HG03066 (cell line): Measurements from ENCODE around the gene MST1.

Source experiments
- ATAC-seq: cut with Tn5 transposase; IDR thresholded peaks from one replicate; pipeline ENCODE4 v1.9.1; 2021; ENCODE audit warnings: low read depth; ENCODE audit not compliant: unreplicated experiment

MST1 gene

DNA sequence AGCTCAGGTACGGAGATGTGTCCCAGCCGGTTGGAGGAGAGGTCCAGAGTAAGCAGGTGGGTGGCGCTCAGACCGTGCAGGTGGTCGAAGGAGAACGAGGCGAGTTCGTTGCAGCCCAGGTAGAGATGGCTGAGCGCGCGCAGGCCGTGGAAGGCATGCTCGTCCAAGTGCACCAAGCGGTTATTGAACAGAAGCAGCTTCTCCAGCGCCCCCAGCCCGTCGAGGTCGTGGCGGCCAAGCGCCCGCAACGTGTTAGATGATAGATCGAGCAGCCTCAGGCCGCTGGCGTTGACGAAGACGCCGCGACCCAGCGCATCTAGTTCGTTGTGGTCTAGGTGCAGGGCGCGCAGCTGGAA lies 29.6 kb upstream of the MST1 start:
- no peak for ATAC-seq

DNA sequence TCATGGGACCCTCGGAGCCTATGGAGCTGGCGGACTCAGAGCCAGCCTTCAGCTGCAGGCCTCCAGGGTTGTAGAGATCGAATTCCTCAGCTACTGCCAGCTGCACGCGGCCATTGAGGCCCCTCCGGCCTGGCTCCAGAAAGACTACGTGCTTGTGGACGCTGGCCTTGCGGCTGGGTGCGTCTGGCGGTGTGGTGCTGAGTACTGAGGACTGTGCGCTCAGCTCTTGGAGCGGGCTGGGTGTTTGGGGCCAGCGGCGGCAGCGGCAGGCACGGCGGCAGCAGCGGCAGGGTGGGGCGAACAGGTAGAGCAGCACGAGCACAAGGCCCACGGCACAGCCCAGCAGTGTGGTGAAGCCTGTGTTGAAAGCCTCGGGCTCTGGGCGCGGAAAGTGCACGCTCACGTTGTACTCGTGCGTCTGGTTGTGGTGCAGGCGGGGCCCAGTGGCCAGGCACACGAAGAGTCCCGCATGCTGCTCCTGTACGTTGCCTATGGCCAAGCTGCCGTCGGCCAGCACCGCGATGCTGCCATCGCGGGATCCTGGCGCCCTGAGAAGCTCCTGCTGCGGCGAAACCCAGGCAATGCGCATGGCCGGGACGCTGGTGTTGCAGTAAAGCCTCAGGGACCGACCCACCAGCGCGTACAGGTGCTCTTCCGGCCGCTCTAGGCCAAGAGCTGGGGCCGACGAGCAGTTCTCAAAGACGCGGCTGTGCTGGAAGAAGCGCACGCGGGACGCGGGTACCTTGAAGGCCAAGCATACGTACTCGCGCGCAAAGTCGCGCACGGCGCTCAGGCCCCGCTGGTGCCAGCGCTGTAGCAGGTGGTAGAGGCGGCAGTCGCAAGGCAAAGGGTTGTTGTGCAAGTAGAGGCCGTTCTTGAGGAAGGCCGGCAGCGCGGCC lies 28.9 kb upstream of the MST1 start:
- no peak for ATAC-seq

DNA sequence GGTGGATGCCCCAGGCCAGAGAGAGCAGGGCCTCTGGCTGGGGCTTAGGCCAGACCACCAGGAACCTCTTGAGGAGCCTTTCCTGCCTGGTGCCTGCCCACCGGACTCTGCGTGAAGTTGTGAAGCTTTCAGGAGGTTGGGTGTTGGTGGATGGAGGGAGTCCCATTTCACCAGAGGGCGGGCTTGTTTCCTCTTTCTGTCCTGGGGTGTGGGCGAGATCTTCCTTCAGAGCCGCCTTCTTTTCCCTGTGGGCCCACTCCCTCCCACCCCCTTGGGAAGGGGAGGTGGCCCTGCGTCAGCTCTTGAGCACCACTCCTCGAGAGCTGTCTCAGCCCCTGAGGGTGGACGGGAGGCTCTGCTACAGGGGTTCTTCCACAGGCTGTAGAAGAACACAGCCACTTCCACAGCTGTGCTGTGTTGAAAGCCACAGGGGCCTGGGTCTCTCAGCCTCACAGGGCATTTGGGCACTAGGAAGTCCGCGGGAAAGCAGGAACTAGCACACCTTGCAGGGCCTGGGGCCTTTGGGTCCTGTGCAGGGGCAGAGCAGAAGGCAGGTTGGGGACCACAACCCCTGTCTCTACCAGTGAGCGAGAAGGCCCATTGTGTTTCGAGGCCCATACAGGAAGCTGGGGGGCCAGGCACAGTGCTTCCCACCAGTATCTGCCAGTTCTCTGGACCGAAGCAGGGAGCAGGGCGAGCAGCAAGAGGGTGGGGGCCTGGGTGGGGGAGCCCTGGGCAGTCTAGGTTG lies 28.1 kb upstream of the MST1 start:
- ATAC-seq: no peak

DNA sequence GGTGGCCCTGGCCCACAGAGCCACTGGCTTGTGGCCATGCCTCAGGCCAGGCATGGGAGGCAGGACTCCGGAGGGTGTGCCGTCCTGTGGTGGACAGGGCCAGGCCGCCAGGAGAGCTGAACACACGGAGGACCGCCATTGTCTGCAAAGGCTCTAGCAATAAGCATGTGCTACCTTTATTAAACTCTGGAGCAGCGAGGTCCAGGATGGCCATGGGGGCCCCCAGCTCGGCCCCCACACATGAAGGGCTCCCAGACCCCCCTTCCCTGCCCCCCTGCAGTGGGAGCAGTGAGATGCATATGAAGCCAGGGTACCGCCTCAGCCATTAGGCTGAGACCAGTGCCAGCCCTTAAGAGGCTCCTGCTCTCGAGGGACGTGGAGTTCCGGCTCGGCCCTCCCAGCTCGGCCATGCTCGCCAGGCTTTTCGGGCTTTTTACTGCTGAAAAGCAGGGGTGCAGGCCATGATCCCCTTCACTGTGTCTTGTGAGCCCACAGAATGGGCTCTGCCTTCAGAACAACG lies 27.5 kb upstream of the MST1 start:
- ATAC-seq: no peak

DNA sequence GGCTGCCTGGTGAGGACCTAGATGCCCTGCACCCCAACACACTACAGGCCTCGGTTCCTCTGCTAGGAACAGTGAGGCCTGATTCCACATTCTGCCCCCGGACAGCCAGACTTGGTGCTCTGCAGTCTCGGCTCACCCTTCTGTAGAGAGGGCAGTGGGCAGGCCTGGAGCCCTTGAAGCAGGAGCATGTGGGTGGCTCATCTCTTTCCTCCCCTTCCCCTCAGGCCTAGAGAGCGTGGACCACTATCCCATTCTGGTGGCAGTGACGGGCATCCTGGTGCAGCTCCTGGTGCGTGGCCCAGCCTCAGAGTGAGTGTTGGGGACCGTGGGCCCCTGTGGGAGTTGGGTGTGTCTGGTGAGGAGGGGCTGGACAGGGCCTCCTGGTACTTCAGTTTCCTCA lies 26.9 kb upstream of the MST1 start:
- no peak for ATAC-seq

DNA sequence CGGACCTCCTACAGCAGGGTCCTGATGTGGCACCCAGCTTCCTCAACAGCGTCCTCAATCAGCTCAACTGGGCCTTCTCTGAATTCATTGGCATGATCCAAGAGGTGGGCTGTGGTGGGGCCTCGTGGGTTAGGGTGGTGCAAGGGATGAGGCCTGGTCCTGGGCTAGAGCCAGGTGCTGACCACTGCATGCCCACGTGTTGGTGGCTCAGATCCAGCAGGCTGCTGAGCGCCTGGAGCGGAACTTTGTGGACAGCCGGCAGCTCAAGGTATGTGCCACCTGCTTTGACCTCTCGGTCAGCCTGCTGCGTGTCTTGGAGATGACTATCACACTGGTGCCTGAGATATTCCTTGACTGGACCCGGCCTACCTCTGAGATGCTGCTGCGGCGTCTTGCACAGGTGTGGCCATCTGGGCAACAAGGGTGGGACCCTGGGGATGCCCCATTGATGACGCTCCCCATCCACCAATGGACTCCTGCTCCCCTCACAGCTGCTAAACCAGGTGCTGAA lies 26.4 kb upstream of the MST1 start:
- ATAC-seq: no peak

DNA sequence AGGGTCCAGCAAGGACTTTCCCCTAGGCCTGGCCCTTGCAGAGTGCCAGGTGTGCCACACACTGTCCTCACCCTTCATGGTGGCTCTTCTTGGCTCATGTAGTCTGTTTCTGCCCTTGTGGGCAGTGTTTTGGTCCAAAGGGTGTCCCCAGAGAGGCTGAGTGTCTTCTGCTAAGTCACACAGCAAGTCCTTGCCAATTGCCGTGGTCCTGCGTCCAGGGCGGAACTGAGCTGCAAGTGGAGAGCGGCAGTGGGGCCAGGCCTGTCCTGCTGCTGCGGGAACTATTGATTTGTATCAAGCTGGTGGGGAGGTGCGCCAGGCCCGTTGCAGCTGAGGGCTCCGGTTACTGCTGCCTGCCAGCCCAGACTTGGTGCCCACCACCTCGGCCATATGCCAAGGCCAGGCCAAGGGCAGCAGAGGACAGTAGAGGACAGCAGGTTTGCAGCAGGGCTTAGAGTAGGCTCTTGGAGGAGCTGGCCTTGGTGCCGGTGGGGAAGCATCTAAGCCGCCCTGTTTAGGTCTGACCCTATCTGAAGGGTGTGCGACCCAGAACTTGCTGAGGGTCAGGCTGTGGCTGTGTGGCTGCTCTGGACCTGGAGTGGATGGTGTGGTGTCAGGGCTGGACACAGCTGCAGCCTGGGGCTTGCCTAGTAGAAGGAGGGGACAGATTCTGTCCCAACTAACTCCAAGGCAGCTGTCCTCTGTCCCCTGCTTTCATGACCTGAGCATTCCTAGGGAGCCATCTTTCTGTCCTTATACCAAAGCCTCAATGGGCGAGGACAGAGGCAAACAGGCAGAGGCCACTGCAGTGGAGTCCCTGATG lies 25.7 kb upstream of the MST1 start:
- ATAC-seq: no peak

DNA sequence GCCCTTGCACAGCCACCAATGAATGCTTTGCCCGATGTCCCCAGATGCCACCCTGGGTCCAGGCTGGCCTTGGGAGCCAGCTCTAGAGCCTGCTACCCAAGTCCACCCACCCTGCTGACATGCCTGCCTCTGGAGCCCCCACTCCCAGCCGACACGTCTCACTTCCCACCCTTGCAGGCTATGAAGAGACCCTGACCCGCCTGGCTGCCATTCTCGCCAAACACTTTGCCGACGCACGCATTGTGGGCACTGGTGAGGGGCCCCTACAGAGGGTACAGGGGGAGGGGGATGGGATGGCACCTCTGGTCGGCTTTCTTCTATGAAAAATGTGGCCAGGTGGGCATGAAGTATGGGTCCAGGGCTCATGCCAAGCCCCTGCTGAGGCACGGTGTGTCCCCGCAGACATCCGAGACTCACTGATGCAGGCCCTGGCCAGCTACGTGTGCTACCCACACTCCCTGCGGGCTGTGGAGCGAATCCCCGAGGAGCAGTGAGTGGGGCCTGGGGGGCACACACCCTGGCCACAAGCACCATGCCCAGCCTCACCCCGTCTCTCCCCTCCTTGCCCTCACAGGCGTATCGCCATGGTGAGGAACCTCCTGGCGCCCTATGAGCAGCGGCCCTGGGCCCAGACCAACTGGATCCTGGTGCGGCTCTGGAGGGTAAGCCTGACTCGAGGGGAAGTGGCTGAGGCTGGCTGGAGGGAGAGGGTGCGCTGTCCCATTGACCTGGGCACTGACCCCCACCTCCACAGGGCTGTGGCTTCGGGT lies 24.2 kb upstream of the MST1 start:
- ATAC-seq: no peak

DNA sequence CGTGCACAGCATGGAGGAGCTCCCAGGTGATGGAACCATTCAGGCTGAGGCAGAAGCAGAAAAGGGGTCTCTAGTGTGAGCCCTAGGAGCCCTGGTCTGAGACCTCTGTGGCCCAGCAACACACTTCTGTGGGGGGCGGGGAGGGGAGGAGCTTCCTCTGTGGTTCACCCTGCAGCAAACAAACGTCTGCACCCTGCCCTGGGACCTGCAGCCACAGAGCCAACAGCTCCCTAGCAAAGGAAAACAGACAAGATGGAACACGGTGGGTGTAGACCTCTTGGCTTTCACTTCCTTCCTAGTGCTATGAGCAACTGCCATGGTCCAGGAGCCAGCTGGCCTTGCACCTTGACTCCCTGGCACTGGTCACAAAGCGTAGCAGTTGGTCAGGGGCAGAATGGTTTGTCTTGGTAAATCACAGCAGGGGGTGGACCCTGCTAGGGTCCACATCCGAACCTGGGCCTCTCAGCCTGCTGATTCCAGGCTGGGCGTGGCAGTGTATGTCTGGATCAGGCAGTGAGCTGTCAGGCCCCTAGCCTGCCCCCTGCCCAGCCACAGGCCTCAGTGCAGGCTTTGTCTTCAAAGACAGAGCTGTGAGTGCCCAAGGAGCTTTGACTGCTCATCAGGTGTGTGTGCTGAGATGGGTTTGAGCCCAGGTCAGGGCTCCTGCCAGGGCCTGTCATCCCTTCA lies 23.5 kb upstream of the MST1 start:
- no peak for ATAC-seq

DNA sequence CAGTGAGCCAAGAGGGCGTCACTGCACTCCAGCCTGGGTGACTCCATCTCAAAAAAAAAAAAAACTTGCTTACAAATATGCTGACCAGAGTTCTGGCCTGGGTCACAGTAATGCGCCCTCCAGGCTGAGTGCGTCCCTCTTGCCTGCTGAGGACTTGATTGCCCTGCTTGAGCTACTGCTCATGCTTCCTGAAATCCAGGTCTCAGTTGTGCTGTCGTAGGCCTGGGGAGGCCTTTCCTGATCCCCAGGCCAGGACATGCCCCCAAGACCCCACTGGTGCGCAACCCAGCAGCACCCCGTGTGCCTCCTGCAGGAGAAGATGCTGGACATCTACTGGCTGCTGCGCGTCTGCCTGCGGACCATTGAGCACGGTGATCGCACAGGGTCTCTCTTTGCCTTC lies 22.9 kb upstream of the MST1 start:
- no peak for ATAC-seq

DNA sequence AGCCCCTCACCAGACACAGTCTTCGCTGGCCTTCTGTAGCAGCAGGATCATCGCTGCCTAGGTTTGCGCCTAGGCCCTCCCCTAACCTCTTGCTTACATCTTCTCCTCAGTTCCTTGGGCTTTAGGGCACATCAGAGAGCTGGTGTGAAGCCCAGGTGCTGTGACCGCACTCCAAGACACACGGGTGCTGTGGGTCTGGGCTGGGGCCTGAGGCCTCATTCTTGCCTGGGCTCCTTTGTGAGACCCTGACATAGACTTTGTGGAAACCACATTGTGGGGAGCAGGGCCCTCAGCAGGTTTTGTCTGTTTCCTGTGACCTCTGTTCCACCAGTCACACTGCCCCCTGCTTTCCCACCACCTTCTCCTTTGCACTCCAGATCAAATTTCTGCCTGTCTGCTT lies 22.2 kb upstream of the MST1 start:
- ATAC-seq: no peak

DNA sequence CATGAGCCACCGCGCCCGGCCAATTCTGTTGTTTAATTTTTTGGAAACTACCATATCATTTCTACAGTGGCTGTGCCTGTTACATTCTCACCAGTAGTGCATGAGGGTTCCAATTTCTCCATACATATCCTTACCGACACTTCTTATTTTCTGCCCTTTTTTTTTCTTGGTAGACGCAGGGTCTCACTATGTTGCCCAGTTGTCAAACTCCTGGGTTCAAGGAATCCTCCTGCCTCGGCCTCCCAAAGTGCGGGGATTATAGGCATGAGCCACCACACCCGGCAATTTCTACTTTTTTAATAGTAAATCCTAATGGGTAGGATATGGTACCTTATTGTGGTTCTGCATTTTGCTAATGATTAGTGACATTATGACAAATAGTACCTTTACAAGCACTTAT lies 20.6 kb upstream of the MST1 start:
- no peak for ATAC-seq

DNA sequence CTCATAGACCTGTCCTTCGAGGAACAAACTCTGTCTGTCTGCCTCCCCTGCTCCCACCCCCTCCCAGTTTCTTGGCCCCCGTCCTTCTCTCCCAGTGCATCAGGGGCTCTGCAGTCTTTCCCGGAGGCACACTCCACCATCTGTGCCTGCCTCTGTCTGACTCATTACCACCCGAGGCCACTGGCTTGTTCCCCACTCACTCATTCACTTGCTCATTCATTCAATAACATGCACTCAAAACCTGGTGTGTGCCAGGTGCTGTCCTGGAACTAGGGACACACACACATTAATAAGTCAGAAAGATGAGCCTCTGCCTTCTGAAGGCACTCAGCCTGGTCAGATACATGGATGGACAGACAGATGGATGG lies 17.8 kb upstream of the MST1 start:
- no peak for ATAC-seq

DNA sequence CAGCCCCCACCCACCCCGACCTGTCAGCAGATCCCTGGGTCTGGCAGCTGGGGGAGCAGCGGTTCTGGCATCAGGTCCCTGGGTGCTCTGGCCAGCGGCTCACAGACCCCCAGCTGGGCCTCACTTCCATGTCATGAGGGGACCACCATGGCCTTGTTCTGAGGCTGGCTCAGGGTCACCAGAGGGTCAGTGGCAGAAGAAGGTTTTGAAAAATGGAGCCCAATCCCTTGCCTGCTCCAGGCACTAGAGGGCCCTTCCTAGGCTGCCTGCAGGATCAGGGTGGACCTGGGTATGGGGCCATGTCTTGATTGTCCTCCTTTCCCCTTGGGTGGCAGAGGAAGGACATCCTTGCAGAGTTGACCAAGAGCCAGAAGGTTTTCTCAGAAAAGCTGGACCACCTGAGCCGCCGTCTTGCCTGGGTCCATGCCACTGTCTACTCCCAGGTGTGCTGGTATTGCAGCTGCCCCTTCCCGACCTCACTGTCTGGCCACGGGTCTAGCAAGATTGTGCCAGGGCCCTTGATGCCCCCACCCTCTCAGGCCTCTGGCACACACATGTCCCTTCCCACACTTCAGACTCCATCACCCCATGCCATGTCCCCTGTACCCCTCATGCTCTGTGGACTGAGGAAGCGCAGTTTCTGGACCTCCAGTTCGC lies 17.3 kb upstream of the MST1 start:
- no peak for ATAC-seq

DNA sequence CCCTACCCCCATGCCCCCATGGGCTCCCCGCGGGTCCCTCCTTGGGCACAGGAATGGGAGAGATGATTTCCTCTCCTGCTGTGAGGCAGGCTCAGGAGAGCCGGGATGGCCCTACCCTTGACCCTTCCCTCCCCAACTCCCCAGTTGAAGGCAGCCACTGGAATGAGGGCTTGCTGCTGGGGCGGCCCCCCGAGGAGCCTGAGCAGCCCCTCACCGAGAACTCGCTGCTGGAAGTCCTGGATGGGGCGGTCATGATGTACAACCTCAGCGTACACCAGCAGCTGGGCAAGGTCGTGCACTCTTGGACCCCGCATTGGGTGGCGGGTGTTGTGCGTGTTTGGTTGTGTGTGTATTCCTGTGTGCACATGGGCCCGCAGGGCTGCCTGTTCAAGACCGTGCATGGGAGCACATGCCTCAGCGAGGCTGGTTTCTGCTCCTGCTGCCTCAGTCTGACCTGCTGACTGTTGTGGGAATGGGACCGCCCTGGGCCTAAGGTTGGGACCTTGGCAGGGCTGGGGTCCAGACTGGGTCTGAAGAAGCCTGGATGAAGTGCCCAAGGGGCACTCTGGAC lies 16.2 kb upstream of the MST1 start:
- no peak for ATAC-seq

DNA sequence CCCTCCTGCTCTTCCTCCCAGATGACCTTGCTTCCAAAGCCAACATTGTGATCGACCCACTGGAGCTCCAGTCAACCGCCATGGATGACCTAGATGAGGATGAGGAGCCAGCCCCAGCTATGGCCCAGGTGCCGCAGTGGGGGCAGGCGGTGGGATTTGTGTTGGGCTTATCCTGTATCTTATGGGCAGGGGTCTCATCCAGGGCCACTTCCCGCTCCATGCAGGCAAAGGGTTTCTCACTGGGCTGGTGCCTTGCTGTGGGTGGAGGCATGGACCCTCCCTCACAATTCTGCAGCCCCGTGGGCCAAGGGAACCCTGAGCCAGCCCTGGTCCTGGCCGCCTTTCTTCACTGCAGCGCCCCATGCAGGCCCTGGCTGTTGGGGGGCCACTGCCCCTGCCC lies 15.4 kb upstream of the MST1 start:
- no peak for ATAC-seq

DNA sequence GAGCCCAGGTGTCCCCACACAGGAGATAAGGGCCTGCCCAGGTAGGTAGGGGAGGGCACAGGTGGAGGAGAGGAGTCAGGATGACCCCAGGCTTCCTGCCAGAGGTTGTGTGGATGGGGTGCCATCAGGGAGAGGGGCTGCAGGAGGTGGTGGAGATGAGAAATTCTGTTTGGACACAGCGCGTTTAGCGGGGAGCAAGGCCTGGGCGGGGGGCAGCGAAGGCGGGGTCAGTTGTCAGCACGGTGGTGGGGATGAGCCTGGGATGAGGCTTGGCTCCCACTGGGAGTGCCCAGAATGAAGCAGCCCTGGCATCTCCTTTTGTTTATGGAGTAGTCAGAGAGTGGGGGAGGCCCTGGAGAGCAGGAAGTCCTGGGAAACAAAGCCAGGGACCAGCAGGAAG lies 14.7 kb upstream of the MST1 start:
- ATAC-seq: no peak

DNA sequence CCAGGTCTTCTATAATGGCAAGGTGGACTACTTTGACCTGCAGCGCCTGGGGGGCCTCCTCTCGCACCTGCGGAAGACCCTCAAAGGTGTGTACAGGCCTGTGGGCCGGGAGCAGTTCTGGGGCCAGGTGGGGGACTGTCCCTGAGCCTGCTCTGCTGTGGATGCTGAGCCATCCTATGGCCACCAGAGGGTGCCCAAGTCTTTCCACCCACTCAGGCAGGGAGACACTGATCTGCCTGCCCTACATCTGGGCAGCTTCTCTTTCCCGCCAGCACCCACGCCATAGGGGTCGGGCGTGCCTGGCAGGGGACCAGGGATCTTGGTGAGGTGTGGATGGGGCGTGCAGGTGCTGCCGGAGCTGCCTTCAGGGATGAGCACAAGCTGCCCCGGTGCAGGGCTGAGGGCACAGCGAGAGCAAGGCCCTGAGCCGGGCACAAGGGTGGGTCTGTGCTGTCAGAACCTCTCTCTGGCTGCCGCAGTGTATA lies 14.2 kb upstream of the MST1 start:
- peak; percentile 71 for ATAC-seq

DNA sequence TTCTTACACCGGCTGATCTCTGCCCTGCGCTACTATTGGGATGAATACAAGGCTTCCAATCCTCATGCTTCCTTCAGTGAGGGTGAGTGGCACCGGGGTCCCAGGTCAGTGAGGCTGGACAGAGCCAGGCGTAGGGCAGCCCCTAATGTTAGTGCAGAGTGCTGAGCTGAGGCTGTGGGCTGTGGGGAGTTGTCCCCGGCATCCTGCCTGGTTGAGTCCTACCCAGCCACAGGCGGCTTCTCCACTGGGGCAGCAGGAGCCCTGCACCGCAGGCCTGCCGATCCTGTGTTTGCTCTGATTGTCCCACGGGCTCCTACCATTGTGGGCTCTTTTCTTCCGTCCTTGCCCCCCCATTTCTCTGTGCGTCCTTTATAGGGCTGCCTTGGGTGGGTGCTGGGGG lies 13.4 kb upstream of the MST1 start:
- no peak for ATAC-seq
